SHP77 (cell line): Measurements from ENCODE around the gene EZH2.

Experiments used
- DNase-seq, 2 experiments: peaks; one replicate each; lab custom pipeline; 2025; lab: John Stamatoyannopoulos, UW

EZH2 gene

DNA sequence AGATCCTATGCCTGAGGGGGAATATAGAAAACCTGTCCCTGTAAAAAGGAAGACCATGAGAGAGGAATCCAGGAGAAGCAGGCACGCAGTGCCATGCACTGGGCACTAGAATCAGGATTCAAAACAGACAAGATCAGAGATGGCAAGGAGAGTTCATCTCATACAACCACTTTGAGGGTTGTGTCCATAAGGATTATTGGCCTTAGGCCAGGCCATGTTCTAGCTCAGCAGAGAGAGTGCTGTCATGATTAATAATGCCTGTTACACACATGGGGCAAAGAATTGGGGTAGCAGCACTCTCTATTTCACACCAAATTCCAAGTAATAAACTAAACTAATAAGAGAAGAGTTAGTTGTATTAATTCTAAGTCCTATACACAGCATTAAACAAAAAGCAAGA, 29.1 kb downstream of the EZH2 start:
- DNase-seq = peak in 1 of 2 experiments; percentile 24

DNA sequence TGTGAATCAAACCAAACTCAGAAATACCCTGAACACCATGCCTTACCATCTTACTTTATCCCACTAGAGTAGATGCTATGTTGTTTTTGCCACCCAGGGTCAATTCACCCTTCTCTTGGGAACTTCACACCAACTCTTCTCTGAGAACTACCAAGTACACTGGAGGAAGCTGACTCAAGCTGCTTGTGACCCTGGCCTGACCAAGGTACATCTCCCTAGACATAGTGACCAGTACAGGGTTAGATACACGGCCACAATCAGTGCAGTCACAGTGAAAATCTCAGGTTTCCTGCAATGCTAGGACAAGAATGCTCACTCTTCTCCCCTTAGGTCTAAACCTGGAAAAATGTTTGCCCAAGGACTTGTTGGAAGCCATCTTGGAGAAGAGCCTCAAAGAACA, 31.8 kb downstream of the EZH2 start:
- DNase-seq = no peak

- DNase-seq = no peak
Observed at GRCh38 chr7:148850564-148850963, 33.5 kb downstream of the EZH2 start.

DNA sequence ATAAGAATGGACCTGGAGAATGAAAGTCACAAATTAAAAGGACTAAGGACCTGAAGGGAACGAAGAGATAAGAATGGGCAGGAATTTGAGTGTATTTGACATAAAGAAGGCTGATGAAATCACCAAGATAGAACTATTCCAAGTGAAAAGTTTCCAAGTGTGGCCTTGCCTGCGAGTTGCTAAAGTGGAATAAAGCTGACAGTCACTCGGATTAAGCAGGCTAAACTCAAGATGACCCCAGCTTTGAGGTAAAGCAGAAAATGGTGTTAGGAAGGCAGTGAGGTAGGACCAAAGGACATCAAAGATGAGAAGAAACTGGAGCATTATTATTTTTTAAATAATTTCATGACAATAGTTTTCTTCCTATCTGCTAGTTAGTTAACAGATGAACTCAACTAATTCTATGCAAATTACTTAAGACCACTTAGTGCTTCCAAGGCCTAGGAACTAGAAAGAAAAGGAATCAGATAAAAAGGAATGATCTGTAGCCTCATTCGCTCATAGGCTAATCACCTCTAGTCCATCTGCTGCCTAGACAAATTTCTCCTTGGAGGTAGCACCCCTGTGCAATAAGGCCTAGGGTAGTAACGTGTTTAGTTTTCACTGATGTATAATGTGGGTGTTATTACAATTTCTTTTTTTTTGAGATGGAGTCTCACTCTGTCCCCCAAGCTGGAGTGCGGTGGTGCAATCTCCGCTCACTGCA, 34.5 kb downstream of the EZH2 start:
- DNase-seq = no peak

DNA sequence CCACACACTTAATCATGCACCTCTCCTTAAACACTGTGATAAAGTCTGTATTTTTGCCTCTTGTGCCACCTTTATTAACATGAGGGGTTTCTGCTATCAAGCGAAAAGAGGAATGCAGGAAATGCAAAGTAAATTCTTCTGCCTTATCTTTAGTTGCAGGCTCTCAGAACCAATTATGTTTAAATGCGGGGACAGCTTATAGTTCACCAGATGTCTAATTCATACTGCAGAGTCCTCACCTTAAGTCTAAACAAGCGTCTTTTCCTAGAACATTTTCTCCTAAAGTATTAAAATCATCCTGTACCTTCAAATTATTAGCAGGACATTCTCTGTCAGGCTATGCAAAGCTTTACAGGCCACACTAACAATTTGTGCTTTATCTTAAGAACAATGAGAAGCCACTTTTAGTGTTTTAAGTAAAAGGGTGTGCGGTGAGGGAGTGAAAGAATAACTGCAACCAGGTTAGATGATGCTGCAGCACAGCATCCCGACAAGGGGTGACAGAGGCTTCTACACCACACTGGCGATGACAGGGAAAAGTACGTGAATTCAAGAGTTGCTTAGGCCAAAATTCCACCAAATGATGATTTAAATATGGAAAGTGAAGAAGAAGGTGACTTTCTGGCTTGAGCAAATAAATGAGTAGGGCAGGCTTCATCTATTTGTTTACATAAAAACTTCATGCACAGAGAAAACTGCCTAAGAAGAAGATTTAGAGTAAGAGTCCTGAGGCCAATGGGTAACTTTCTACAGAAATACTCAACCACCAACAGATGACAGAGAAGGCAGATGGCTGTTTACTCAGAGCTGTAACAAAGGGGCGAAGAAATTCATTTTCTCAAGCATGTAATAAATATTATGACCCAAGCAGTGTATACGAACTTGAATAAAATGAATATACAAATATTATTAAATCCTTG, 36.0 kb downstream of the EZH2 start:
- no peak for DNase-seq

GRCh38 chr7:148838905-148839304, 45.2 kb downstream of the EZH2 start:
- no peak for DNase-seq

DNA sequence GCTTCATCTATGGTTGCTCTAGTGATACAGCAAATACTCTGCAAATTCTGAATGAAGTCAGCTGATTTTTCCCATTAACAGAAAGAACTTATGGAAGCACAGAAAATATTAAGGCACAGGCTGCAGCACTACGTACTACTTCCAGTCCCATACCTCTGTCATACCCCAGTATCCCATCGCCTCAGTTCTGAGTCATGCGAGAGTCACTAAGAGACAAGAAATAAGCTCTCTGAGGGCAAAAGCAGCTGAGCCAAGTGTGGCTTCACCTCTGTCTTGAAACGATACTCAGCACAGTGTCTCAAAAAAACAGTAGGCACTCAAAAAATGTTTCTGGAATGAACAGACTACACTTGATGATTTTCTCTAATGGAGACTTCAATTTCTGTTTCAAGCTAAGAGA, 48.2 kb downstream of the EZH2 start:
- DNase-seq = no peak

GRCh38 chr7:148834605-148835004, 49.5 kb downstream of the EZH2 start:
- no peak for DNase-seq

GRCh38 chr7:148831782-148832181, 52.3 kb downstream of the EZH2 start:
- DNase-seq = no peak

DNA sequence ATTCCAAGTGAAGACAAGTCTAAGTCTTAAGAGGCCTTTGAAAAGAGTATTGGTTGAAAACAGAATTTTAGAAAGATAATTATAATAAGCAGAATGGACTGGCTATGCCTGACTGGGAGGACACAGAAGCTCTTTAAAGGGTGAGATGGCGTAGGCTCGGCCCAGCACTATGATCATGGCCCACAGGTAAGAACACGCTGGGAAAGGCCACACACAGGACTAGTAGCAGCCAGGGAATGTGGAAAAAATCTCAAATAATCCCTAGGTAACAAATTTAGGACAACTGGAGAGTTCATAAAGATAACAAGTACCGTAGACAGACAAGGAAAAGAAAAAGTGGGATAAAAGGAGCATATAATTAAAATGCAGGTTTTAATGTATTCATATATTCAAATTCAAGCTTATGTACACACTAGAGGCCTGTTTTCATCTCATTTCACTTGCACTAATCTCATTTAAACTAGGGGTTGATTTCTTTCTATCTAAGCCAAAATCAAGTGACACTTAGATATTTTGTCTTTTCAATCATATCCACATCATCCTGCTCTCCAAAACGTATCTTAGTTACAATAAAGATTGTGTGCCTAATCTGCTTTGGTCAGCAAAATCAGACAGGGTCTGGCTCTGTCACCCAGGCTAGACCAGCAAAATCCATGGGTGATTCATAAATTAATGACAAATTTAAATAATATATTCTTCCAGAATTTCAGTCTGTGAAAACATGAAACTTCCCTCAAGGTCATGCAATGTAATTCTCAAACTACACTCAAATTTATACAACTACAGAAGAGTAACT, 53.0 kb downstream of the EZH2 start:
- DNase-seq = no peak

DNA sequence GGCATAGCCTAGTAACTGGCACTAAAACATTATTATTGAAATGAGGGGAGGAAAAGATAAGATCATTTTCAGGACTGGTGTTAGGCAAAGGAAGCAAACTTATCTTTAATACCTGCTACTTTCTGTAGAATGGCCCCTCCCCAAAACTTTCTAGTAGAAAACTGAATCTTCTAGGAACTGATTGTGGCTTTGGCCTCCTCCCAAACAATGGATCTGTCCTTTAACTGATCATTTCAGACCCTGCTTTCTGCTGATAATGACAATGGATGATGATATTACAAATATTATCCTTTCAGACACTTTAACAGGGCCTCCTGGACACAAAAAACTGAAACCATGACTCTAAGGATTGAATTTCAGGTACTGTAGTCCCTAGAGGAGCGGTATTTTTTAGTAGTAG, 55.1 kb downstream of the EZH2 start:
- no peak for DNase-seq

DNA sequence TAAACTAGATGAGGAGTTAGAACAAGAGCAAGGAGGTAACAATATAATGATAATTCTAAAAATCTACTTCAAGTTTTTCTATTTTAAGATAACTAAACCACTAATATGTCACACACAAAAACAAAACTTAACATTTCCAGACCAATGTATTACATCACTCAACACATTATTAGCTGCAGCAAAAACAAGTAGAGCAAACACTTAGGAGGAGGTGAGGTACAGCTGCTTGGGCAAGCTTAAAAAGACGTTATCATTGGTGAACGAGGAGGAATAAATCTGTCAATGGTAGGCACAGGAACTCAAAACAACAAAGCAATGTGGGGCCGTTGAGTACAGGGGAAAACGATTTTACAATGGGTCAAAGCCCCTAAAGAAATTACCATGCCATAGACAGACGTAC, 58.8 kb downstream of the EZH2 start:
- no peak for DNase-seq

GRCh38 chr7:148824864-148825263, 59.2 kb downstream of the EZH2 start:
- DNase-seq = no peak

DNA sequence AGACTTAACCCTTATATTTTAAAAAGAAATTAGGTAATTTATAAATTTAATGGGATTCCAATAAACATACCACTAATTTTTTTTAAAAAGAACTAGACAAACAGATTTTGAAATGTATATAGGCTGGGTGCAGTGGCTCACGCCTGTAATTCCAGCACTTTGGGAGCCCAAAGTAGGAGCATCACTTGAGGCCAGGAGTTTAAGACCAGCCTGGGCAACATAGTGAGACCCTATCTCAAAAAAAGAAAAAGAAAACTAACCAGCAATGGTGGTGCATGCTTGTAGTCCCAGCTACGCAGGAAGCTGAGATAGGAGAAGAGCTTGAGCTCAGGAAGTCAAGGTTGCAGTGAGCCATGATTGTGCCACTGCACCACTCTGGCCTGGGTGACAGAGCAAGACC, 62.7 kb downstream of the EZH2 start:
- DNase-seq = no peak

DNA sequence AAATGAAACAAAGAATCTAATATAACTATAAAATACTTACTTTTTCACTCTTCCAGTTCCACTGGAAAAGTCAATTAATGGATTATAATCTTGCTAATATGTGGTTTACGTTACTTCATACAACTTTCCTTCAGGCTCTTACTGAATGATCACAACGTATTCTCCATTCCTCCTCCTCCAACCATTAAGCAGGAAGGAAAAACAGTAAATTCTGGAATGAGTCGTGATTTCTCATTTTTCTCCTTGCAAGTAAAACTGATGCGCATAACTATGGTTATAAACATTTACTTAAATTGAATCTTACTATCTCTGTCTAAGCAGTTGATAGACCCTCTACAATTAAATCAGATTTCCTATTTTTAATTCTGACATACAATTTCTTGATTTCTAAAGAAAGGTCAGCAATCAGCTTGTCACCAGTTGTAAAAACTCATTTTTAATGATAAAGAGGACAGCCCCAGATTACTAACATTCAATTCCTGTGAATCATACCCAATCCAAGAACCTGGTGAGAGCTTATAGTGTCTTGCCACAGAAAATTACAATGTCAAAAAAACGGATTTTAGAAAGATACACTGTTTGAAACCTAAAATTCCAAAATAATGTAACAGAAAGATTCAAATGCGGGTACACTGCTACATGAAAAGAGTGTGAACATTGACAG, 64.3 kb downstream of the EZH2 start:
- DNase-seq = no peak

DNA sequence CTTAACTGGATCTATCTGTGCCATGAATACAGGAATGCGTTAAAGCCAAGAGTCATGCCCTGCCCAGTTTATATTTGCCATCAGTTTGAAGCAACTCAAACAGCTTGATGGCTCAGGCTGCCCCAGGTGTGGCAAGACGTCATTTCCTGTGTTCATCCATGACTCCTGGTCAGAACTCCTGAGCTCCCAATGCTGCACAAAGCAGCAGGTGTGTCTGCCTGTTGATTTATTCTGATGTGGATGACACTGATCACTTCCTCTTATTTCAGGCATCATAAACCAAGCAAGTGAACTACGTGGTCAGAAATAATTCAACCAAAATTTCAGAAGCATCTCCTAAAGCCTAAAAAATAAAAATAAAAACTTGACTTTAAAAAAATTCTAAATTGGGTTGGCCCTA, 68.5 kb downstream of the EZH2 start:
- peak in 1 of 2 experiments; percentile 20 for DNase-seq

- no peak for DNase-seq
Observed at GRCh38 chr7:148814922-148815559, 69.0 kb downstream of the EZH2 start.

DNA sequence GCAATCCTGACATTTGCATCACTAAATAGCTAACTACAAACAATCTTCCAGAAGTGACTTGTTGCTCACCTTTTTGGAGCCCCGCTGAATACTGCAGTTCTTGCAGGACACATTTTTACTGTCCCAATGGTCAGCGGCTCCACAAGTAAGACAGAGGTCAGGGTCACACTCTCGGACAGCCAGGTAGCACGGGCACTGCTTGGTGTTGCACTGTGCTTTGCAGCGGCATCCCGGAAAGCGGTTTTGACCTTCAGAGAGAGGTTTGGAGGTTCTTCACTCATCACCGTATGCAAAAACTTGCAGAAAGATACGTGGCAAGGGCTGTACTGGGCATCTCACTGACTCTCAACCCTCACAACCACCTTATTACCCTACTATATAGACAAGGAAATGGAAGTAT, 70.2 kb downstream of the EZH2 start:
- DNase-seq = no peak

DNA sequence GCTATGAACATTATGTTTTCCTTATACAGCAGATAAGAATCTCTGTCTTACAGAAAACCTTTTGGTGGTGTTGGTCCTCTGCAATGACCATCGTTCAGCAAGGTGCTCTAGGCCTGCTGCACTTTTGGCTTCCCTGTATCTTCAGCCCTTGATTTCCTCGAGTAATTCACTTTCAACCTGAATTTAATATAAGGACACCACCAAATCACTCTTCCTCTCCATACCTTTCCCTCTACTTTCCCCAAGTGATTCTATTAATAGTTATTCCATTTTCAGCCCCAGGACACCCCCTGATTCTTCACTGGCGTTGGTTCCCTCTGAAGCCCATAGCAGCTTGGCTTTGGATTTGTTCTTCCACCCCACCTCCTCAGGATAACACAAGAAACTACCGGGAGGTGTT, 72.2 kb downstream of the EZH2 start:
- no peak for DNase-seq

DNA sequence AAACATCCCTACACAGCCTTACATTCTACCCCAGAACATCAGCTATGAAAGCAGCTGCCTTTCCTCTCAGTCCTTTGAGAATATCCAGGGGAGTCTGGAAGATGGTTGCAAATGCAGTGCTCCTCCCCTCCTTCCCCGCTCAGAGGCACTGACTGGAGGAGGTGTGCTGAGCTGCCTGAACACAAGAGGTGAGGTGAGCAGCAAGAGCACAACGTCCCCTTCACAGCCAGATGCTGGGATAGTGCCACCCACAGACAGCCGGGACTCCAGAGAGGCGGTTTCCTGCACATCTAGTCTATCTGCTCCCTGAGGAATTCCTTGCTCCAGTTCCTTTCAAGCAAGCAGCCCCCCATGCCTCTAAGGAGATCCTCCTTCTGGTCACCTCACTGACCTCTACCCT, 74.2 kb downstream of the EZH2 start:
- DNase-seq = no peak

DNA sequence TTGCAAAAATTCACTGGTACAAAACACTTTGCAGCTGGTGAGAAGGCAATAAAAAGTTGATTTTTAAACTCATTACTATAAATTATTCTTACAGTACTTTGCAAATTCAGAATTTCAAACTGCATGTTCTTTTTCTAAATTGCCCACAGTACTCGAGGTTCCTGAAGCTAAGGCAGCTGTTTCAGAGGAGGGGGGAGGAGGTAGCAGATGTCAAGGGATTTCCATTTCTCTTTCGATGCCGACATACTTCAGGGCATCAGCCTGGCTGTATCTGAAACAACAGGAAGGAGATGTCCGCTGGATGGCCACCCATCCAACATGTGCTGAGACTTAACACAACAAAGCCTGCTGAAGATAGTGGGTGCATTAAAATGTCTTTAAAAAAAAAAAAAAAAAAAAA, 76.7 kb downstream of the EZH2 start:
- DNase-seq = no peak

DNA sequence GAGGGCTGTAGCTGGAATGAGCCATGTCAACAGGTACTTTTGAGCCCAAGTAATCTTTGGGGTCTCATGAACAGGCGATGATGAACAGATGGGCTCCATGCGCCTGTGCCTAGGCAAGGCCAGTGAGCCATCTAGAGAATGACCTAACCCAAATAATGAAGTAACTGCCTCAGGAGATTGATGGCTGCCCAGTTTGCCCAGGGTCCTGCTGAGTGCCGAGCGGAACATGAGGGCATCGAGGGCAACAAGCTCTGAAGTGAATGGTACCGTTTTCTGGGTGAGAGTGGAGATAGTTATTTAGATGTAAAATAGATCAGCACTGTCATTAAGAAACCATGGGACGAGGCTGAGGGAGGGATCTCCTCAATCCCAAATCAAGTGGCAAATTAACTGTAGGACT, 77.9 kb downstream of the EZH2 start:
- DNase-seq = no peak
